22Rv1 (cell line): Measurements from ENCODE around the gene NUP107.

ENCODE experiments used
- H3K27ac ChIP-seq: fragments of 450-650 bp; 2 replicates; pipeline ENCODE4 v1.5.1; 2017
- CTCF ChIP-seq: fragments of 450-650 bp; IDR thresholded peaks from 2 replicates; pipeline ENCODE4 v1.5.1; 2017; ENCODE audit warnings: mild to moderate bottlenecking
- ZFX ChIP-seq: fragments of 450-650 bp; IDR thresholded peaks from 2 replicates; pipeline ENCODE4 v1.6.1; 2017; ENCODE audit warnings: antibody characterized with exemption, borderline replicate concordance

Gene NUP107

GRCh38 chr12:68773582-68773981 lies 86.8 kb downstream of the NUP107 start:
- H3K27ac ChIP-seq, result no peak overlapping the region
- TF ChIP-seq CTCF (no peak), ZFX (no peak)

- H3K27ac ChIP-seq, result no peak overlapping the region
- TF ChIP-seq ZFX (no peak), CTCF (no peak)
Measured at GRCh38 chr12:68775121-68775630, 88.4 kb downstream of the NUP107 start.

GRCh38 chr12:68776976-68777610 lies 90.3 kb downstream of the NUP107 start:
- H3K27ac ChIP-seq, result no peak overlapping the region
- TF ChIP-seq ZFX (no peak), CTCF (no peak)

- H3K27ac ChIP-seq, result no peak overlapping the region
- TF ChIP-seq CTCF (no peak), ZFX (no peak)
Measured at GRCh38 chr12:68779280-68779679, 92.5 kb downstream of the NUP107 start.

- H3K27ac ChIP-seq, result no peak overlapping the region
- TF ChIP-seq ZFX, result no peak
- TF ChIP-seq CTCF, result no peak
Measured at GRCh38 chr12:68780731-68781130, 94.0 kb downstream of the NUP107 start.

- no peak overlapping the region for H3K27ac ChIP-seq
- TF ChIP-seq ZFX (no peak), CTCF (no peak)
Measured at GRCh38 chr12:68781728-68782127, 95.0 kb downstream of the NUP107 start.

GRCh38 chr12:68784015-68784414 lies 97.2 kb downstream of the NUP107 start:
- TF ChIP-seq CTCF (no peak), ZFX (no peak)
- H3K27ac ChIP-seq, result no peak overlapping the region
